Neural cell (in vitro differentiated cells): ENCODE data around the gene DAD1. TPM values are rescaled to one million over a fixed set of nuclear protein-coding genes. Genes with fewer than 3 reads are reported as not detected.

Experiments used
- H2AFZ ChIP-seq: fragments of 200-600, 300-800 bp; sonication (generic), shearing (Covaris generic); 2 replicates; pipeline ENCODE4 v1.6.0; 2014; ENCODE audit warnings: low read depth, mild to moderate bottlenecking, antibody characterized with exemption, low read length, moderate library complexity
- H3F3A ChIP-seq: fragments of 200-600 bp; shearing (Covaris generic); 2 replicates; pipeline ENCODE4 v1.6.1; 2016; ENCODE audit warnings: mild to moderate bottlenecking, moderate library complexity, mixed read lengths, antibody characterized with exemption, low read length; ENCODE audit not compliant: insufficient read depth, poor library complexity, severe bottlenecking
- H3K27ac ChIP-seq: fragments of 200-600, 300-800 bp; sonication (generic), shearing (Covaris generic); 2 replicates; pipeline ENCODE4 v1.5.1; 2014; ENCODE audit warnings: mild to moderate bottlenecking, low read length, moderate library complexity
- H3K27me3 ChIP-seq: fragments of 300-800, 200-600 bp; sonication (generic), shearing (Covaris generic); 2 replicates; pipeline ENCODE4 v1.6.0; 2014; ENCODE audit warnings: mild to moderate bottlenecking, low read depth, low read length, moderate library complexity; ENCODE audit not compliant: insufficient read depth
- H3K36me3 ChIP-seq: fragments of 300-800, 200-600 bp; sonication (generic), shearing (Covaris generic); 2 replicates; pipeline ENCODE4 v1.5.1; 2014; ENCODE audit warnings: mild to moderate bottlenecking, antibody characterized with exemption, low read length, moderate library complexity; ENCODE audit not compliant: insufficient read depth
- H3K4me2 ChIP-seq: fragments of 300-800, 200-600 bp; sonication (generic), shearing (Covaris generic); 2 replicates; pipeline ENCODE4 v1.6.0; 2014; ENCODE audit warnings: mild to moderate bottlenecking, low read length
- H3K4me3 ChIP-seq: fragments of 300-800, 200-600 bp; sonication (generic), shearing (Covaris generic); 2 replicates; pipeline ENCODE4 v1.5.1; 2014; ENCODE audit warnings: mild to moderate bottlenecking, low read length, moderate library complexity
- H3K79me2 ChIP-seq: fragments of 200-600 bp; shearing (Covaris generic); replicated peaks from 2 replicates; pipeline ENCODE4 v1.6.0; 2014; ENCODE audit warnings: mild to moderate bottlenecking, low read length, moderate library complexity; ENCODE audit not compliant: insufficient read depth
- H3K9ac ChIP-seq: fragments of 300-800, 200-600 bp; sonication (generic), shearing (Covaris generic); 2 replicates; pipeline ENCODE4 v1.6.1; 2016; ENCODE audit warnings: mild to moderate bottlenecking, low read length, mixed read lengths
- H3K9me2 ChIP-seq: fragments of 200-600 bp; shearing (Covaris generic); 2 replicates; pipeline ENCODE4 v1.6.1; 2016; ENCODE audit warnings: mild to moderate bottlenecking, low read length, mixed read lengths; ENCODE audit not compliant: insufficient read depth
- H3K9me3 ChIP-seq: fragments of 200-600, 300-800 bp; sonication (generic), shearing (Covaris generic); 2 replicates; pipeline ENCODE4 v1.6.1; 2016; ENCODE audit warnings: mild to moderate bottlenecking, mixed run types, low read length, moderate library complexity, mixed read lengths
- H4K20me1 ChIP-seq: fragments of 200-600 bp; shearing (Covaris generic); 2 replicates; pipeline ENCODE4 v1.6.1; 2016; ENCODE audit warnings: mild to moderate bottlenecking, mixed run types; ENCODE audit not compliant: insufficient read depth
- CTCF ChIP-seq: fragments of 450-650 bp; IDR thresholded peaks from 2 replicates; pipeline ENCODE4 v1.5.1; 2014; ENCODE audit warnings: antibody characterized with exemption, mild to moderate bottlenecking, moderate library complexity; ENCODE audit not compliant: poor library complexity, severe bottlenecking
- EP300 ChIP-seq: fragments of 450-650 bp; conservative IDR thresholded peaks from 2 replicates; pipeline ENCODE4 v1.6.1; 2014; ENCODE audit warnings: antibody characterized with exemption, mild to moderate bottlenecking, moderate library complexity; ENCODE audit not compliant: poor library complexity, severe bottlenecking
- EZH2 ChIP-seq: fragments of 200-600, 300-800 bp; shearing (Covaris generic), sonication (generic); IDR thresholded peaks from 2 replicates; pipeline ENCODE4 v1.6.1; 2014; ENCODE audit warnings: antibody characterized with exemption, low read length, borderline replicate concordance, mild to moderate bottlenecking; ENCODE audit not compliant: insufficient read depth, poor library complexity, severe bottlenecking
- MXI1 ChIP-seq: fragments of 450-650 bp; conservative IDR thresholded peaks from 2 replicates; pipeline ENCODE4 v1.6.1; 2014; ENCODE audit warnings: antibody characterized with exemption, mild to moderate bottlenecking; ENCODE audit not compliant: poor library complexity, severe bottlenecking
- POLR2AphosphoS5 ChIP-seq: IDR thresholded peaks from 2 replicates; pipeline ENCODE4 v1.6.1; 2012
- RAD21 ChIP-seq: fragments of 450-650 bp; conservative IDR thresholded peaks from 2 replicates; pipeline ENCODE4 v1.6.1; 2014; ENCODE audit warnings: antibody characterized with exemption, mild to moderate bottlenecking, moderate library complexity
- REST ChIP-seq: IDR thresholded peaks from 2 replicates; pipeline ENCODE4 v1.6.1; 2012; ENCODE audit warnings: borderline replicate concordance
- SMC3 ChIP-seq: fragments of 450-650 bp; conservative IDR thresholded peaks from 2 replicates; pipeline ENCODE4 v1.6.1; 2014; ENCODE audit warnings: antibody characterized with exemption, mild to moderate bottlenecking, moderate library complexity; ENCODE audit not compliant: poor library complexity
- TAF1 ChIP-seq: IDR thresholded peaks from 2 replicates; pipeline ENCODE4 v1.6.1; 2012; ENCODE audit warnings: low read depth
- polyA plus RNA-seq: library from polyadenylated mRNA; depleted of rRNA; stranded (reverse); fragments of >200 nt; gene quantifications from 2 replicates; pipeline ENCODE4 v1.2.3, GENCODE V29; 2014

The DAD1 gene
- polyA plus RNA-seq, 1 donor from 2014 or later = 369 TPM

- H3K4me3 ChIP-seq = no peak overlapping the region
- no peaks in the 10 kb centered on the region for H3K79me2 ChIP-seq
- no peak overlapping the region for H3K27ac ChIP-seq
- H3K36me3 ChIP-seq = no peaks in the 10 kb centered on the region
- no peaks in the 10 kb centered on the region for H3K27me3 ChIP-seq
- no peaks in the 10 kb centered on the region for H3K9me2 ChIP-seq
- no peak overlapping the region for H2AFZ ChIP-seq
- H3K4me2 ChIP-seq = no peak overlapping the region
- no peak overlapping the region for H3K9ac ChIP-seq
- no peaks in the 10 kb centered on the region for H3K9me3 ChIP-seq
- no peak for TF ChIP-seq EP300
- no peak for TF ChIP-seq REST
- TF ChIP-seq EZH2 = no peak
- no peak for TF ChIP-seq CTCF
- TF ChIP-seq SMC3 = no peak
- TF ChIP-seq TAF1 = no peak
- TF ChIP-seq MXI1 = no peak
- no peak for TF ChIP-seq POLR2AphosphoS5
- TF ChIP-seq RAD21 = no peak
- no peaks in the 10 kb centered on the region for H3F3A ChIP-seq
- H4K20me1 ChIP-seq = no peaks in the 10 kb centered on the region
These were observed 68.2 kb downstream of the DAD1 start for GRCh38 chr14:22520796-22521195.

- no peaks in the 10 kb centered on the region for H3K27me3 ChIP-seq
- H4K20me1 ChIP-seq = no peaks in the 10 kb centered on the region
- H3K9me2 ChIP-seq = no peaks in the 10 kb centered on the region
- no peak overlapping the region for H3K27ac ChIP-seq
- no peak overlapping the region for H3K4me2 ChIP-seq
- no peak overlapping the region for H3K9ac ChIP-seq
- H3K4me3 ChIP-seq = no peak overlapping the region
- H3K79me2 ChIP-seq = no peaks in the 10 kb centered on the region
- H3F3A ChIP-seq = no peaks in the 10 kb centered on the region
- no peak overlapping the region for H2AFZ ChIP-seq
- no peaks in the 10 kb centered on the region for H3K36me3 ChIP-seq
- TF ChIP-seq RAD21 (no peak), POLR2AphosphoS5 (no peak), CTCF (no peak), EP300 (no peak), REST (no peak), EZH2 (no peak), TAF1 (no peak)
- no peaks in the 10 kb centered on the region for H3K9me3 ChIP-seq
These were observed 68.9 kb downstream of the DAD1 start for GRCh38 chr14:22519877-22520685.
